Peyer's patch (tissue), 4 donors: ENCODE results near the gene ULBP2.
"Not testable (repeated sequence)": the region's sequence is repeated elsewhere in the genome, so short reads cannot be mapped to it uniquely, and the experiment has no call there.

ENCODE experiments used
- POLR2A ChIP-seq, 2 donors: fragments of 450-650 bp; IDR thresholded peaks; one replicate each; pipeline ENCODE4 v1.5.1; 2017; ENCODE audit warnings: antibody characterized with exemption in 2 of 2, mild to moderate bottlenecking in 2 of 2, moderate library complexity in 2 of 2
- TF ChIP-seq, protein P1 (sequence below), 6 experiments: fragments of 450-650 bp in 4 of 6; fragments of 200-600 bp in 2 of 6; sonication (generic) in 1 of 6; IDR thresholded peaks; one replicate each; pipeline ENCODE4 v1.5.1; 2017 to 2019; ENCODE audit warnings: antibody characterized with exemption in 6 of 6, mild to moderate bottlenecking in 3 of 6, moderate library complexity in 1 of 6

DNA sequence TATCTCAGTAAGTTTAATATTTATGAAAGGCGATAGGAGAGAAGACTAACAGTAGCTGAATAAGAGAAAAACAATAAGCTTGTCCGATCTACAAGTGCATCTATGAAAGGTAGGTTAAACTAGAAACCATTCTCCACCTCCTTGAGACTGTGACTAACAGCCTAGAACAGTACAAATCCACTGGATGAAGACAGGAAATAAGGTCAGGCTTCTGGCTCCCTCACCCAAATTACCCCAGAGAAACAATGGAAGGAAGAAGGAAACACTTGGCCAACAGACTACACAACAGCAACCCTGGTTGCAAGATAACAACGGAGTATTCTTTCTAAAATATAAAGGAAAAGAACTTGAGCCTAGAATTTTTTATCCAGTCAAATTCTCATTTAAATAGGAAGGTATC is 16.3 kb downstream of the ULBP2 start:
- TF ChIP-seq, protein P1, sequence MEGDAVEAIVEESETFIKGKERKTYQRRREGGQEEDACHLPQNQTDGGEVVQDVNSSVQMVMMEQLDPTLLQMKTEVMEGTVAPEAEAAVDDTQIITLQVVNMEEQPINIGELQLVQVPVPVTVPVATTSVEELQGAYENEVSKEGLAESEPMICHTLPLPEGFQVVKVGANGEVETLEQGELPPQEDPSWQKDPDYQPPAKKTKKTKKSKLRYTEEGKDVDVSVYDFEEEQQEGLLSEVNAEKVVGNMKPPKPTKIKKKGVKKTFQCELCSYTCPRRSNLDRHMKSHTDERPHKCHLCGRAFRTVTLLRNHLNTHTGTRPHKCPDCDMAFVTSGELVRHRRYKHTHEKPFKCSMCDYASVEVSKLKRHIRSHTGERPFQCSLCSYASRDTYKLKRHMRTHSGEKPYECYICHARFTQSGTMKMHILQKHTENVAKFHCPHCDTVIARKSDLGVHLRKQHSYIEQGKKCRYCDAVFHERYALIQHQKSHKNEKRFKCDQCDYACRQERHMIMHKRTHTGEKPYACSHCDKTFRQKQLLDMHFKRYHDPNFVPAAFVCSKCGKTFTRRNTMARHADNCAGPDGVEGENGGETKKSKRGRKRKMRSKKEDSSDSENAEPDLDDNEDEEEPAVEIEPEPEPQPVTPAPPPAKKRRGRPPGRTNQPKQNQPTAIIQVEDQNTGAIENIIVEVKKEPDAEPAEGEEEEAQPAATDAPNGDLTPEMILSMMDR (IDR thresholded peaks at IDR 0.05): not testable (repeated sequence)
- TF ChIP-seq POLR2A (IDR thresholded peaks at IDR 0.05): not testable (repeated sequence)
